Hematopoietic multipotent progenitor cell (in vitro differentiated cells): ENCODE results near the gene NUP98. TPM values are rescaled to one million over a fixed set of nuclear protein-coding genes. Genes with fewer than 3 reads are reported as not detected.

Source experiments
- DNase-seq, 3 donors: peaks; one replicate each; pipeline ENCODE4 v3.0.0-alpha.2; 2011 to 2015; ENCODE audit warnings: low read depth in 2 of 3, low spot score in 2 of 3
- total RNA-seq: library from RNA; depleted of rRNA; stranded (reverse); fragments of >200 nt; gene quantifications from one replicate; pipeline ENCODE4 v1.2.3, GENCODE V29; 2012

NUP98 gene
- total RNA-seq, 1 donor: 219 TPM

GRCh38 chr11:3738723-3739122, 58.6 kb downstream of the NUP98 start:
- DNase-seq: no peak

- DNase-seq: no peak
Observed at GRCh38 chr11:3738241-3738640, 59.1 kb downstream of the NUP98 start.

GRCh38 chr11:3737386-3737933, 59.9 kb downstream of the NUP98 start:
- no peak for DNase-seq

- DNase-seq: no peak
Observed at GRCh38 chr11:3736816-3737215, 60.5 kb downstream of the NUP98 start.

- DNase-seq: peak in 1 of 3 donors; percentile 4
Observed at GRCh38 chr11:3735827-3736226, 61.5 kb downstream of the NUP98 start.

GRCh38 chr11:3732671-3733436, 64.5 kb downstream of the NUP98 start:
- DNase-seq: no peak

- DNase-seq: no peak
Observed at GRCh38 chr11:3723014-3723708, 74.2 kb downstream of the NUP98 start.

- DNase-seq: no peak
Observed at GRCh38 chr11:3722100-3722499, 75.3 kb downstream of the NUP98 start.

- DNase-seq: no peak
Observed at GRCh38 chr11:3720997-3721396, 76.4 kb downstream of the NUP98 start.

- DNase-seq: no peak
Observed at GRCh38 chr11:3712274-3712673, 85.1 kb downstream of the NUP98 start.

- DNase-seq: no peak
Observed at GRCh38 chr11:3710485-3711259, 86.7 kb downstream of the NUP98 start.

- DNase-seq: no peak
Observed at GRCh38 chr11:3709977-3710376, 87.4 kb downstream of the NUP98 start.

GRCh38 chr11:3707176-3707575, 90.2 kb downstream of the NUP98 start:
- no peak for DNase-seq

- DNase-seq: no peak
Observed at GRCh38 chr11:3703383-3703782, 94.0 kb downstream of the NUP98 start.

GRCh38 chr11:3700910-3701309, 96.4 kb downstream of the NUP98 start:
- DNase-seq: no peak

- DNase-seq: no peak
Observed at GRCh38 chr11:3700410-3700809, 96.9 kb downstream of the NUP98 start.

- no peak for DNase-seq
Observed at GRCh38 chr11:3686751-3687150, 110.6 kb downstream of the NUP98 start.

GRCh38 chr11:3685923-3686322, 111.4 kb downstream of the NUP98 start:
- no peak for DNase-seq

GRCh38 chr11:3684819-3685172, 112.6 kb downstream of the NUP98 start:
- DNase-seq: no peak

GRCh38 chr11:3684129-3684818, 113.1 kb downstream of the NUP98 start:
- no peak for DNase-seq

GRCh38 chr11:3683039-3683438, 114.3 kb downstream of the NUP98 start:
- no peak for DNase-seq
